ENCODE data around the gene ARFIP1.
"Not testable (repeated sequence)": the region's sequence is repeated elsewhere in the genome, so short reads cannot be mapped to it uniquely, and the experiment has no call there.

Gene ARFIP1

GRCh38 chr4:152785639-152786615, 6.2 kb downstream of the ARFIP1 start:
- DNase-seq (ENCODE audit: low read depth in 2 of 2), result no peak

GRCh38 chr4:152786627-152787026, 6.9 kb downstream of the ARFIP1 start:
- DNase-seq (ENCODE audit: low read depth in 2 of 2), result no peak

GRCh38 chr4:152795891-152796290, 16.1 kb downstream of the ARFIP1 start:
- no peak for DNase-seq (ENCODE audit: low read depth in 2 of 2)

- no peak for DNase-seq (ENCODE audit: low read depth in 2 of 2)
These were observed 23.8 kb downstream of the ARFIP1 start for GRCh38 chr4:152803541-152803940.

- DNase-seq (ENCODE audit: low read depth in 2 of 2), result no peak
These were observed 25.4 kb downstream of the ARFIP1 start for GRCh38 chr4:152805071-152805650.

- no peak for DNase-seq (ENCODE audit: low read depth in 2 of 2)
These were observed 26.1 kb downstream of the ARFIP1 start for GRCh38 chr4:152805818-152806217.

GRCh38 chr4:152806501-152807125, 26.9 kb downstream of the ARFIP1 start:
- DNase-seq (ENCODE audit: low read depth in 2 of 2), result no peak

GRCh38 chr4:152807294-152807829, 27.6 kb downstream of the ARFIP1 start:
- DNase-seq (ENCODE audit: low read depth in 2 of 2), result no peak

GRCh38 chr4:152808670-152809069, 28.9 kb downstream of the ARFIP1 start:
- DNase-seq (ENCODE audit: low read depth in 2 of 2), result no peak

- no peak for DNase-seq (ENCODE audit: low read depth in 2 of 2)
These were observed 31.0 kb downstream of the ARFIP1 start for GRCh38 chr4:152810715-152811287.

GRCh38 chr4:152815078-152815477, 35.3 kb downstream of the ARFIP1 start:
- DNase-seq (ENCODE audit: low read depth in 2 of 2), result no peak

GRCh38 chr4:152817331-152817730, 37.6 kb downstream of the ARFIP1 start:
- DNase-seq (ENCODE audit: low read depth in 2 of 2), result no peak

- DNase-seq (ENCODE audit: low read depth in 2 of 2), result no peak
These were observed 39.4 kb downstream of the ARFIP1 start for GRCh38 chr4:152819026-152819645.

GRCh38 chr4:152820073-152820472, 40.3 kb downstream of the ARFIP1 start:
- DNase-seq (ENCODE audit: low read depth in 2 of 2), result no peak

GRCh38 chr4:152822323-152822722, 42.6 kb downstream of the ARFIP1 start:
- no peak for DNase-seq (ENCODE audit: low read depth in 2 of 2)

- no peak for DNase-seq (ENCODE audit: low read depth in 2 of 2)
These were observed 44.8 kb downstream of the ARFIP1 start for GRCh38 chr4:152824561-152824960.

- DNase-seq (ENCODE audit: low read depth in 2 of 2), result no peak
These were observed 45.6 kb downstream of the ARFIP1 start for GRCh38 chr4:152825336-152825735.

- no peak for DNase-seq (ENCODE audit: low read depth in 2 of 2)
These were observed 48.4 kb downstream of the ARFIP1 start for GRCh38 chr4:152828122-152828521.

GRCh38 chr4:152831416-152831815, 51.7 kb downstream of the ARFIP1 start:
- no peak for DNase-seq (ENCODE audit: low read depth in 2 of 2)

- DNase-seq (ENCODE audit: low read depth in 2 of 2), result no peak
These were observed 57.2 kb downstream of the ARFIP1 start for GRCh38 chr4:152836936-152837335.

- DNase-seq (ENCODE audit: low read depth in 2 of 2), result not testable (repeated sequence)
These were observed 60.0 kb downstream of the ARFIP1 start for GRCh38 chr4:152839729-152840128.
